ENCODE data around the gene RGS18. TPM values are rescaled to one million over a fixed set of nuclear protein-coding genes. Genes with fewer than 3 reads are reported as not detected.
A peak's percentile ranks its signal among the peaks of the same experiment; 100 is the strongest.

Gene RGS18
- total and polyA plus RNA-seq, 2 of the 4 experiments (the other 2 are of a cell fraction), result 0.09 to 0.18 TPM

- DNase-seq (no peak), ATAC-seq (ENCODE audit: low read depth) (no peak)
- Histone ChIP-seq H2AFZ (replicated peaks; ENCODE audit: low read length, poor library complexity) (no peak overlapping the region), H3K27me3 (ENCODE audit: control insufficient read depth, insufficient read depth, low read length) (no peaks in the 10 kb centered on the region), H3K36me3 (ENCODE audit: control insufficient read depth, insufficient read depth, low read length) (no peaks in the 10 kb centered on the region), H3K4me3 (ENCODE audit: insufficient read depth, low read depth, low read length) (no peak overlapping the region), H3K9me3 (ENCODE audit: control insufficient read depth, insufficient read depth, low read length) (no peaks in the 10 kb centered on the region; the same call in 1 of the 2 replicates), H3K4me2 (ENCODE audit: low read depth, low read length) (no peak overlapping the region), H4K8ac (ENCODE audit: low read depth in 2 of 2, low read length in 2 of 2) (no peak overlapping the region), H3K14ac (replicated peaks; ENCODE audit: low read depth, low read length) (no peak overlapping the region), H3K18ac (ENCODE audit: low read depth, low read length) (no peak overlapping the region; the same call in 1 of the 2 replicates), H4K20me1 (ENCODE audit: insufficient read depth, low read length) (no peaks in the 10 kb centered on the region), H3K4ac (ENCODE audit: low read depth, low read length) (0 out of 2 replicates have a peak overlapping the region, but pooled peaks have one; percentile 0), H2BK120ac (ENCODE audit: low read depth, low read length) (peak overlapping the region; percentile 36; the same call in 1 of the 2 replicates), H2BK15ac (ENCODE audit: low read depth, low read length) (peak overlapping the region; percentile 85; the same call in 1 of the 3 replicates), H3K27ac (ENCODE audit: insufficient read depth, low read length) (no peak overlapping the region), H3K4me1 (ENCODE audit: control insufficient read depth, insufficient read depth, low read length) (no peaks in the 10 kb centered on the region; the same call in 1 of the 2 replicates), H3K9me1 (ENCODE audit: insufficient read depth, low read length) (0 out of 2 replicates have a peak, but pooled peaks cover 3% of the 10 kb centered on the region), H3K23ac (ENCODE audit: low read depth, low read length) (no peak overlapping the region), H4K91ac (ENCODE audit: insufficient read depth, low read depth, low read length) (0 out of 2 replicates have a peak overlapping the region, but pooled peaks have one; percentile 39), H3K56ac (ENCODE audit: extremely low read depth, insufficient read depth, low read length) (no peak overlapping the region), H2BK20ac (ENCODE audit: low read depth, low read length) (no peak overlapping the region; the same call in 1 of the 2 replicates), H4K5ac (ENCODE audit: low read depth, low read length) (no peak overlapping the region), H2AK5ac (ENCODE audit: low read depth, low read length) (no peak overlapping the region), H2AK9ac (replicated peaks; ENCODE audit: low read depth, low read length, poor library complexity) (no peak overlapping the region), H3K79me1 (ENCODE audit: low read depth in 1 of 2, low read length in 2 of 2) (no peaks in the 10 kb centered on the region), H2BK5ac (ENCODE audit: low read depth, low read length, poor library complexity, severe bottlenecking) (peak overlapping the region; percentile 47), H3K9ac (ENCODE audit: low read depth, low read length) (no peak overlapping the region)
- POLR2A ChIA-PET (ENCODE audit: unreplicated experiment), result no interaction called here
- no TSS peak for BruUV-seq (replicated peaks)
- dilution Hi-C loops (cut with HindIII; ENCODE audit: low sequenced_read_pairs, unreplicated experiment) (no loop called here), in situ Hi-C loops (cut with MboI; ENCODE audit: low sequenced_read_pairs) (no loop called here), intact Hi-C loops (cut with micrococcal nuclease) (no loop called here)
- TF ChIP-seq CEBPB (IDR thresholded peaks at IDR 0.05; ENCODE audit: low read depth, low read length) (no peak), RAD21 (IDR thresholded peaks at IDR 0.05; ENCODE audit: low read length) (no peak), SMC3 (IDR thresholded peaks at IDR 0.05; ENCODE audit: low read depth, low read length) (no peak), MAFK (IDR thresholded peaks at IDR 0.05; ENCODE audit: low read depth, low read length) (no peak), FOS (IDR thresholded peaks at IDR 0.05; ENCODE audit: low read depth, low read length) (no peak), ELK1 (IDR thresholded peaks at IDR 0.05; ENCODE audit: borderline replicate concordance, low read depth, low read length) (no peak), RCOR1 (IDR thresholded peaks at IDR 0.05; ENCODE audit: insufficient replicate concordance, low read length) (no peak), POLR2A (IDR thresholded peaks at IDR 0.05; ENCODE audit: low read depth, low read length) (no peak), MAZ (IDR thresholded peaks at IDR 0.05; ENCODE audit: borderline replicate concordance, low read depth, low read length) (no peak), RFX5 (IDR thresholded peaks at IDR 0.05; ENCODE audit: low read depth, low read length) (no peak)
- CTCF ChIA-PET, result no interaction called here
Measured at GRCh38 chr1:192224846-192225245, 66.6 kb downstream of the RGS18 start.

Measured in IMR-90 (cell line).